Measurements from ENCODE around the gene CFAP20DC.

DNA sequence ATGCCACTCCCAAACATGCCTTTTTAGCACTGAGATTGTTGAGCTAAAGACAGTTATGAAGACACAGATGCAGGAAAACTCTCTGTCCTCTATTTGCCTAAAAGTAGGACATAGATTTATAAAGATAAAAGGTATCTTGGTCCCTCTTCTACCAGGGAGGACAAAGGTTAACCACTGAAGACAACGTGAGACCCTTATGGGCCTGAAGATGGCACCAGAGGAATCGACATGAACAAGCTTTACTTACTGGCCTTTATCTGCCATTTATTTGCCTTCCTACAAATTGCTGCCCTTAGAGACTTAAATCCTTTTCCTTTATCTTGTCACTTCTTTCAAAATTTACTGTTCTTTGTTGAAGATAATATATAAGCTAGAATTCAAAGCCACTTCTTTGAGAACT is 273.6 kb downstream of the CFAP20DC start:
- TF ChIP-seq CTCF (IDR thresholded peaks at IDR 0.05) = no peak
- no peak for TF ChIP-seq POLR2A (IDR thresholded peaks at IDR 0.05)
